WTC11 (cell line): ENCODE results near the gene PRKAG2. TPM values are rescaled to one million over a fixed set of nuclear protein-coding genes. Genes with fewer than 3 reads are reported as not detected.
"Not testable (repeated sequence)": the region's sequence is repeated elsewhere in the genome, so short reads cannot be mapped to it uniquely, and the experiment has no call there.

Experiments used
- ATAC-seq: fragments of 200-7000 bp; cut with Tn5 transposase; 2 replicates; pipeline ENCODE4 v1.10.0; 2021; ENCODE audit warnings: mild to moderate bottlenecking, moderate library complexity
- CTCF ChIA-PET: fragments of 300-600 bp; sonication (Branson Sonifier 250); formaldehyde crosslinking; loops from one replicate; lab custom pipeline; 2021; ENCODE audit warnings: antibody characterized with exemption; lab: Charles Lee
- POLR2A ChIA-PET: fragments of 350-600 bp; sonication (Branson Sonifier 250); formaldehyde crosslinking; loops from one replicate; lab custom pipeline; 2021; ENCODE audit warnings: antibody characterized with exemption; lab: Charles Lee
- DNase-seq: peaks from one replicate; pipeline ENCODE4 v3.0.0; 2021; ENCODE audit warnings: low spot score
- H3K27ac Mint-ChIP-seq: 2 replicates; pipeline ENCODE4 v1.8.0; 2021; ENCODE audit warnings: mixed read lengths
- H3K27me3 Mint-ChIP-seq: 2 replicates; pipeline ENCODE4 v1.8.0; 2021; ENCODE audit warnings: low read depth, mild to moderate bottlenecking, moderate library complexity, mixed read lengths
- H3K36me3 Mint-ChIP-seq: 2 replicates; pipeline ENCODE4 v1.8.0; 2021; ENCODE audit warnings: mixed read lengths
- H3K4me1 Mint-ChIP-seq: 2 replicates; pipeline ENCODE4 v1.8.0; 2022; ENCODE audit warnings: mixed read lengths
- H3K4me3 Mint-ChIP-seq: 2 replicates; pipeline ENCODE4 v1.8.0; 2021; ENCODE audit warnings: mild to moderate bottlenecking, moderate library complexity, mixed read lengths
- H3K9me3 Mint-ChIP-seq: 2 replicates; pipeline ENCODE4 v1.8.0; 2021; ENCODE audit warnings: mixed read lengths
- ESRRA ChIP-seq: sonication (generic); formaldehyde crosslinking; IDR thresholded peaks from 2 replicates; pipeline ENCODE4 v1.8.1; 2022; ENCODE audit warnings: mild to moderate bottlenecking, missing genetic modification reagents, borderline replicate concordance
- HMGA2 ChIP-seq: fragments of 250-450 bp; sonication (Bioruptor Pico); IDR thresholded peaks from 2 replicates; pipeline ENCODE4 v1.4.0; 2021; ENCODE audit warnings: mild to moderate bottlenecking, moderate library complexity
- SMAD3 ChIP-seq: sonication (generic); formaldehyde crosslinking; IDR thresholded peaks from 2 replicates; pipeline ENCODE4 v1.8.0; 2022; ENCODE audit warnings: missing genetic modification reagents, mild to moderate bottlenecking, borderline replicate concordance
- total RNA-seq: library from RNA; stranded (reverse); gene quantifications from 3 replicates; pipeline ENCODE4 v1.2.3, GENCODE V29; 2021
- TF ChIP-seq, protein P1 (sequence below): fragments of 250-450 bp; sonication (Bioruptor Pico); IDR thresholded peaks from 2 replicates; pipeline ENCODE4 v1.9.0; 2021; ENCODE audit warnings: moderate library complexity, mild to moderate bottlenecking, inconsistent platforms, borderline replicate concordance
- TF ChIP-seq, protein P2 (sequence below): sonication (generic); formaldehyde crosslinking; IDR thresholded peaks from 2 replicates; pipeline ENCODE4 v1.8.1; 2023; ENCODE audit warnings: mild to moderate bottlenecking, missing genetic modification reagents, moderate library complexity
- TF ChIP-seq, protein P3 (sequence below): fragments of 250-450 bp; sonication (Bioruptor Pico); IDR thresholded peaks from 2 replicates; pipeline ENCODE4 v1.9.0; 2021; ENCODE audit warnings: mild to moderate bottlenecking
- TF ChIP-seq, protein P4 (sequence below): sonication (generic); formaldehyde crosslinking; IDR thresholded peaks from 2 replicates; pipeline ENCODE4 v1.8.1; 2023; ENCODE audit warnings: mild to moderate bottlenecking, moderate library complexity, missing genetic modification reagents
- TF ChIP-seq, protein P5 (sequence below): fragments of 250-450 bp; sonication (Bioruptor Pico); IDR thresholded peaks from 2 replicates; pipeline ENCODE4 v2.1.2; 2022; ENCODE audit warnings: mild to moderate bottlenecking, moderate library complexity
- TF ChIP-seq, protein P6 (sequence below): sonication (generic); formaldehyde crosslinking; IDR thresholded peaks from 2 replicates; pipeline ENCODE4 v1.8.0; 2022; ENCODE audit warnings: mild to moderate bottlenecking, missing genetic modification reagents

The PRKAG2 gene
- total RNA-seq, 1 experiment from 2014 or later = 20.3 TPM

DNA sequence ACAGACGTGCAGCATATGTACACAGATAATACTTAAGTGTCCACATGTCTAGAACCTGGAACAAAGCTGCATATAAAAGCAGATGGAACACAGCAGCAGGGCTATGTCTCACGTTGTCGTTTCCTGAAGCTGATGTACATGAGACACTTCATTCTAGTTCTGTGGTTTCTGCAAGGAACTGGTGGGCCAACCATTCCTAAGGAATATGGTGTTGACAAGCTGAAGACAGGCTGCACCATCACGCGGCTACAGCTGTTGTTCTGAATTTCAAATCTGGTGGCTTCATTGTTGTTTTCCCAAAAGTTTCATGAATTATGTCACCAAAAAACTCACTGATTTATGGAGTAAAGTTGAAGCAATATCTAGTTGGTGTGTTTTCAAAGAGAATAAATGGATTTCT, 33.7 kb downstream of the PRKAG2 start (continued):
- TF ChIP-seq, protein P1, sequence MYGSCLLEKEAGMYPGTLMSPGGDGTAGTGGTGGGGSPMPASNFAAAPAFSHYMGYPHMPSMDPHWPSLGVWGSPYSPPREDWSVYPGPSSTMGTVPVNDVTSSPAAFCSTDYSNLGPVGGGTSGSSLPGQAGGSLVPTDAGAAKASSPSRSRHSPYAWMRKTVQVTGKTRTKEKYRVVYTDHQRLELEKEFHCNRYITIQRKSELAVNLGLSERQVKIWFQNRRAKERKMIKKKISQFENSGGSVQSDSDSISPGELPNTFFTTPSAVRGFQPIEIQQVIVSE (CRISPR knock-in tag) = no peak
- TF ChIP-seq ESRRA (CRISPR knock-in tag) (no peak), SMAD3 (CRISPR knock-in tag) (no peak), HMGA2 (CRISPR knock-in tag) (no peak)
- TF ChIP-seq, protein P2, sequence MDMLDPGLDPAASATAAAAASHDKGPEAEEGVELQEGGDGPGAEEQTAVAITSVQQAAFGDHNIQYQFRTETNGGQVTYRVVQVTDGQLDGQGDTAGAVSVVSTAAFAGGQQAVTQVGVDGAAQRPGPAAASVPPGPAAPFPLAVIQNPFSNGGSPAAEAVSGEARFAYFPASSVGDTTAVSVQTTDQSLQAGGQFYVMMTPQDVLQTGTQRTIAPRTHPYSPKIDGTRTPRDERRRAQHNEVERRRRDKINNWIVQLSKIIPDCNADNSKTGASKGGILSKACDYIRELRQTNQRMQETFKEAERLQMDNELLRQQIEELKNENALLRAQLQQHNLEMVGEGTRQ (CRISPR knock-in tag) = no peak
- TF ChIP-seq, protein P3, sequence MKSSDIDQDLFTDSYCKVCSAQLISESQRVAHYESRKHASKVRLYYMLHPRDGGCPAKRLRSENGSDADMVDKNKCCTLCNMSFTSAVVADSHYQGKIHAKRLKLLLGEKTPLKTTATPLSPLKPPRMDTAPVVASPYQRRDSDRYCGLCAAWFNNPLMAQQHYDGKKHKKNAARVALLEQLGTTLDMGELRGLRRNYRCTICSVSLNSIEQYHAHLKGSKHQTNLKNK (CRISPR knock-in tag) = no peak
- TF ChIP-seq, all 79 proteins: peak for 0

DNA sequence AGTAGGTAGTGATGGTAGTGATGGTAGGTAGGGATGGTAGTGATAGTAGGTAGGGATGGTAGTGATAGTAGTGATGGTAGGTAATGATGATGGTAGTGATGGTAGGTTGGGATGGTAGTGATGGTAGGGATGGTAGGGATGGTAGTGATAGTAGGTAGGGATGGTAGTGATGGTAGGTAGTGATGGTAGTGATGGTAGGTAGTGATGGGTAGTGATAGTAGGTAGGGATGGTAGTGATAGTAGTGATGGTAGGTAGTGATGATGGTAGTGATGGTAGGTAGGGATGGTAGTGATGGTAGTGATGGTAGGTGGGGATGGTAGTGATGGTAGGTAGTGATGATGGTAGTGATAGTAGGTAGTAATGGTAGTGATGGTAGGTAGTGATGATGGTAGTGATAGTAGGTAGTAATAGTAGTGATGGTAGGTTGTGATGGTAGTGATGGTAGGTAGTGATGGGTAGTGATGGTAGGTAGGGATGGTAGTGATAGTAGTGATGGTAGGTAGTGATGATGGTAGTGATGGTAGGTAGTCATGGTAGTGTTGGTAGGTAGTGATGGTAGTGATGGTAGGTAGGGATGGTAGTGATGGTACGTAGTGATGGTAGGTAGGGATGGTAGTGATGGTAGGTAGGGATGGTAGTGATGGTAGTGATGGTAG, 35.4 kb downstream of the PRKAG2 start:
- H3K9me3 Mint-ChIP-seq, CTCF ChIA-PET, H3K36me3 Mint-ChIP-seq, POLR2A ChIA-PET, H3K4me3 Mint-ChIP-seq, H3K27ac Mint-ChIP-seq, DNase-seq, ATAC-seq, H3K27me3 Mint-ChIP-seq: not testable (repeated sequence)
- peaks cover 18% of the 10 kb centered on the region for H3K4me1 Mint-ChIP-seq

DNA sequence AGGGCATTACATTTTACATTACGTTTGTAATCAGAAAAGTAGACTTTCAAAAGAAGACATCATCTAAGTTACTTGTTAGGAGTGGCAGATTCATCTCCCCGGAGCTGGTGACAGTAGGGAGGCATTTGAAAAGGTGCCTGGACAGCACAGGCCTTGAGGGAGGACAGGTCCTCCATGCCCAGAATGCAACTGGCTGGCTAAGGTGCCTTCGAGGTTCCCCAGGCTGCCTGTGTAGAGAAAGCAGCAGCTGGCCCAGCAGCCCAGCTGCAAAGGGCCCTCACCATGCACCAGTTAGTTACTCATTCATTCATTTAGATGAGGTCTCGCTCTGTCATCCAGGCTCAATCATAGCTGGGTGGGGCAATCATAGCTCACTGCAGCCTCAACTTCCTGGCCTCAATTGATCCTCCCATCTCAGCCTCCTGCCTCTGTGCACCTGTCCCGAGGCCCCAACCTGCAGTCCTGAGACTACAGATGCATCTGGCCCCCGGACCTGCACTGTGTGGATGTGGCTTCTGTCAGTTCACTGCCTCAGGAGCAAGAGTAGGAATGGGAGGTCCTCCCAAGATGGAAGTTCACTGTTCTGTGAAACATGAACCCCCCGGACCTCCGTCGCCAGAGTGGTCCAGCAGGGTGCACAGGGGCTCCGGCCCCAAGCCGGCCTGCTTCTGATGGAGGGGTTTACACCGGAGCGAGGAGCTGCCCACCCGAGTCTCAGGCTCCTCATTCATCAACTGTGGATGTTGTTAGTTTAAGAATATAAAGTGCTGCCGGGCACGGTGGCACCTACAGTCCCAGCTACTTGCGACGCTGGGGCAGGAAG, 36.6 kb downstream of the PRKAG2 start:
- Mint-ChIP-seq H3K36me3 (no peaks in the 10 kb centered on the region), H3K9me3 (no peaks in the 10 kb centered on the region), H3K27ac (no peak overlapping the region), H3K27me3 (no peaks in the 10 kb centered on the region), H3K4me1 (peaks cover 25% of the 10 kb centered on the region), H3K4me3 (no peak overlapping the region)
- CTCF ChIA-PET = interaction anchor here (1.5 kb wide), 1 partner anchor 57 kb away, joined by 5 read pairs; no protein-coding TSS in a partner anchor
- TF ChIP-seq, protein P4, sequence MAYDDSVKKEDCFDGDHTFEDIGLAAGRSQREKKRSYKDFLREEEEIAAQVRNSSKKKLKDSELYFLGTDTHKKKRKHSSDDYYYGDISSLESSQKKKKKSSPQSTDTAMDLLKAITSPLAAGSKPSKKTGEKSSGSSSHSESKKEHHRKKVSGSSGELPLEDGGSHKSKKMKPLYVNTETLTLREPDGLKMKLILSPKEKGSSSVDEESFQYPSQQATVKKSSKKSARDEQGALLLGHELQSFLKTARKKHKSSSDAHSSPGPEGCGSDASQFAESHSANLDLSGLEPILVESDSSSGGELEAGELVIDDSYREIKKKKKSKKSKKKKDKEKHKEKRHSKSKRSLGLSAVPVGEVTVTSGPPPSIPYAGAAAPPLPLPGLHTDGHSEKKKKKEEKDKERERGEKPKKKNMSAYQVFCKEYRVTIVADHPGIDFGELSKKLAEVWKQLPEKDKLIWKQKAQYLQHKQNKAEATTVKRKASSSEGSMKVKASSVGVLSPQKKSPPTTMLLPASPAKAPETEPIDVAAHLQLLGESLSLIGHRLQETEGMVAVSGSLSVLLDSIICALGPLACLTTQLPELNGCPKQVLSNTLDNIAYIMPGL (CRISPR knock-in tag) = no peak
- TF ChIP-seq, protein P5, sequence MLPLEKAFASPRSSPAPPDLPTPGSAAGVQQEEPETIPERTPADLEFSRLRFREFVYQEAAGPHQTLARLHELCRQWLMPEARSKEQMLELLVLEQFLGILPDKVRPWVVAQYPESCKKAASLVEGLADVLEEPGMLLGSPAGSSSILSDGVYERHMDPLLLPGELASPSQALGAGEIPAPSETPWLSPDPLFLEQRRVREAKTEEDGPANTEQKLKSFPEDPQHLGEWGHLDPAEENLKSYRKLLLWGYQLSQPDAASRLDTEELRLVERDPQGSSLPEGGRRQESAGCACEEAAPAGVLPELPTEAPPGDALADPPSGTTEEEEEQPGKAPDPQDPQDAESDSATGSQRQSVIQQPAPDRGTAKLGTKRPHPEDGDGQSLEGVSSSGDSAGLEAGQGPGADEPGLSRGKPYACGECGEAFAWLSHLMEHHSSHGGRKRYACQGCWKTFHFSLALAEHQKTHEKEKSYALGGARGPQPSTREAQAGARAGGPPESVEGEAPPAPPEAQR (CRISPR knock-in tag) = no peak
- no peak for TF ChIP-seq SMAD3 (CRISPR knock-in tag)
- TF ChIP-seq, protein P6, sequence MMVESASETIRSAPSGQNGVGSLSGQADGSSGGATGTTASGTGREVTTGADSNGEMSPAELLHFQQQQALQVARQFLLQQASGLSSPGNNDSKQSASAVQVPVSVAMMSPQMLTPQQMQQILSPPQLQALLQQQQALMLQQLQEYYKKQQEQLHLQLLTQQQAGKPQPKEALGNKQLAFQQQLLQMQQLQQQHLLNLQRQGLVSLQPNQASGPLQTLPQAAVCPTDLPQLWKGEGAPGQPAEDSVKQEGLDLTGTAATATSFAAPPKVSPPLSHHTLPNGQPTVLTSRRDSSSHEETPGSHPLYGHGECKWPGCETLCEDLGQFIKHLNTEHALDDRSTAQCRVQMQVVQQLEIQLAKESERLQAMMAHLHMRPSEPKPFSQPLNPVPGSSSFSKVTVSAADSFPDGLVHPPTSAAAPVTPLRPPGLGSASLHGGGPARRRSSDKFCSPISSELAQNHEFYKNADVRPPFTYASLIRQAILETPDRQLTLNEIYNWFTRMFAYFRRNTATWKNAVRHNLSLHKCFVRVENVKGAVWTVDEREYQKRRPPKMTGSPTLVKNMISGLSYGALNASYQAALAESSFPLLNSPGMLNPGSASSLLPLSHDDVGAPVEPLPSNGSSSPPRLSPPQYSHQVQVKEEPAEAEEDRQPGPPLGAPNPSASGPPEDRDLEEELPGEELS = no peak
- TF ChIP-seq, protein P2 (CRISPR knock-in tag) = no peak
- no peak for DNase-seq
- POLR2A ChIA-PET = no interaction called here
- ATAC-seq = no peak
